ENCODE measurements around the gene GJA1.

The GJA1 gene

GRCh38 chr6:121479486-121480098 lies 44.1 kb downstream of the GJA1 start:
- H2AFZ ChIP-seq (ENCODE audit: low read length), result no peak overlapping the region
- no peak for DNase-seq
- no peaks in the 10 kb centered on the region for H4K20me1 ChIP-seq (ENCODE audit: insufficient read depth, low read length)
- no peaks in the 10 kb centered on the region for H3K36me3 ChIP-seq (replicated peaks; ENCODE audit: insufficient read depth, low read length)
- H3K27me3 ChIP-seq (replicated peaks; ENCODE audit: insufficient read depth, low read length), result no peaks in the 10 kb centered on the region
- H3K4me3 ChIP-seq (ENCODE audit: low read length), result no peak overlapping the region
- H3K9me2 ChIP-seq (replicated peaks; ENCODE audit: insufficient read depth, low read length), result no peaks in the 10 kb centered on the region
- H3F3A ChIP-seq (ENCODE audit: insufficient read depth, low read length), result no peaks in the 10 kb centered on the region
- H3K79me2 ChIP-seq (ENCODE audit: low read length), result no peaks in the 10 kb centered on the region
- no peak overlapping the region for H3K4me2 ChIP-seq (ENCODE audit: low read depth, low read length)
- H3K9me3 ChIP-seq (replicated peaks; ENCODE audit: insufficient read depth, low read length), result no peaks in the 10 kb centered on the region
- TF ChIP-seq, protein P1, sequence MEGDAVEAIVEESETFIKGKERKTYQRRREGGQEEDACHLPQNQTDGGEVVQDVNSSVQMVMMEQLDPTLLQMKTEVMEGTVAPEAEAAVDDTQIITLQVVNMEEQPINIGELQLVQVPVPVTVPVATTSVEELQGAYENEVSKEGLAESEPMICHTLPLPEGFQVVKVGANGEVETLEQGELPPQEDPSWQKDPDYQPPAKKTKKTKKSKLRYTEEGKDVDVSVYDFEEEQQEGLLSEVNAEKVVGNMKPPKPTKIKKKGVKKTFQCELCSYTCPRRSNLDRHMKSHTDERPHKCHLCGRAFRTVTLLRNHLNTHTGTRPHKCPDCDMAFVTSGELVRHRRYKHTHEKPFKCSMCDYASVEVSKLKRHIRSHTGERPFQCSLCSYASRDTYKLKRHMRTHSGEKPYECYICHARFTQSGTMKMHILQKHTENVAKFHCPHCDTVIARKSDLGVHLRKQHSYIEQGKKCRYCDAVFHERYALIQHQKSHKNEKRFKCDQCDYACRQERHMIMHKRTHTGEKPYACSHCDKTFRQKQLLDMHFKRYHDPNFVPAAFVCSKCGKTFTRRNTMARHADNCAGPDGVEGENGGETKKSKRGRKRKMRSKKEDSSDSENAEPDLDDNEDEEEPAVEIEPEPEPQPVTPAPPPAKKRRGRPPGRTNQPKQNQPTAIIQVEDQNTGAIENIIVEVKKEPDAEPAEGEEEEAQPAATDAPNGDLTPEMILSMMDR (IDR thresholded peaks at IDR 0.05; ENCODE audit: low read length), result no peak
- no peak for TF ChIP-seq EZH2 (optimal IDR thresholded peaks at IDR 0.05; ENCODE audit: low read depth, low read length)
- no peaks in the 10 kb centered on the region for H3K4me1 ChIP-seq (ENCODE audit: low read length)
- no peak overlapping the region for H3K27ac ChIP-seq (ENCODE audit: low read length)
- H3K9ac ChIP-seq (ENCODE audit: low read length), result no peak overlapping the region

DNA sequence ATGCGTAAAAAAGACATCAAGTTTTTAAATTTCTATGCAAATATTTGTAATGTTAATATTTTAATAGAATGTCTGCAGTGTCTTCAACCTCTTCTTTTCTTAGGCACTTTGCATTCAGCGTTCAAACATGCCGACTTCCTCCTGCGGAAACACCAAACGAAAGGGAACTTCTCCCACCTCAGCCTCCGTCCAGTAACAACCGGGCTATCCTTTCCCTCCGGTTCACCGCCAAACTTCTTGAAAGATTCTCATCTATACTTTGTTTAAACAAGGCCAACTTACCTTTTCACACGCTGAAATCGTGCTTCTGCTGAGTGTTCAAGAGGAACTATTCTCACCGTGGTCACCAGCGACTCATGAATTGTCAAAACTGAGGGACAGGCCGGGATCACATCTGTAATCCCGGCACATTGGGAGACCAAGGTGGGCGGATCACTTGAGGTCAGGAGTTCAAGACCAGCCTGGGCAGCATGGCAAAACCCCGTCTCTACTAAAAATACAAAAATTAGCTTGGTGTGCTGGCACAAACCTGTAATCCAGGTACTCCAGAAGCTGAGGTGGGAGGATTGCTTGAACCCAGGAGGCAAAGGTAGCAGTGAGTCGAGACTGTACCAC lies 44.8 kb downstream of the GJA1 start:
- Histone ChIP-seq H4K20me1 (ENCODE audit: insufficient read depth, low read length) (no peaks in the 10 kb centered on the region), H3K27me3 (replicated peaks; ENCODE audit: insufficient read depth, low read length) (no peaks in the 10 kb centered on the region), H3K27ac (ENCODE audit: low read length) (no peak overlapping the region), H3K9me3 (replicated peaks; ENCODE audit: insufficient read depth, low read length) (no peaks in the 10 kb centered on the region), H3F3A (ENCODE audit: insufficient read depth, low read length) (no peaks in the 10 kb centered on the region), H3K4me2 (ENCODE audit: low read depth, low read length) (no peak overlapping the region), H3K36me3 (replicated peaks; ENCODE audit: insufficient read depth, low read length) (no peaks in the 10 kb centered on the region), H3K9me2 (replicated peaks; ENCODE audit: insufficient read depth, low read length) (no peaks in the 10 kb centered on the region), H3K4me1 (ENCODE audit: low read length) (no peaks in the 10 kb centered on the region), H3K79me2 (ENCODE audit: low read length) (no peaks in the 10 kb centered on the region), H3K4me3 (ENCODE audit: low read length) (no peak overlapping the region), H3K9ac (ENCODE audit: low read length) (no peak overlapping the region), H2AFZ (ENCODE audit: low read length) (no peak overlapping the region)
- TF ChIP-seq EZH2 (optimal IDR thresholded peaks at IDR 0.05; ENCODE audit: low read depth, low read length) (no peak), EZH2phosphoT487 (IDR thresholded peaks at IDR 0.05; ENCODE audit: low read length) (no peak)
- TF ChIP-seq, protein P1 (IDR thresholded peaks at IDR 0.05; ENCODE audit: low read length), result no peak
- no peak for DNase-seq

- Histone ChIP-seq H3K79me2 (ENCODE audit: low read length) (no peaks in the 10 kb centered on the region), H3K9ac (ENCODE audit: low read length) (no peak overlapping the region), H3K4me2 (ENCODE audit: low read depth, low read length) (no peak overlapping the region), H4K20me1 (ENCODE audit: insufficient read depth, low read length) (no peaks in the 10 kb centered on the region), H3K4me3 (ENCODE audit: low read length) (no peak overlapping the region), H3K9me3 (replicated peaks; ENCODE audit: insufficient read depth, low read length) (no peaks in the 10 kb centered on the region), H3K4me1 (ENCODE audit: low read length) (no peaks in the 10 kb centered on the region), H2AFZ (ENCODE audit: low read length) (no peak overlapping the region), H3K36me3 (replicated peaks; ENCODE audit: insufficient read depth, low read length) (no peaks in the 10 kb centered on the region), H3K9me2 (replicated peaks; ENCODE audit: insufficient read depth, low read length) (no peaks in the 10 kb centered on the region), H3K27me3 (replicated peaks; ENCODE audit: insufficient read depth, low read length) (no peaks in the 10 kb centered on the region), H3F3A (ENCODE audit: insufficient read depth, low read length) (no peaks in the 10 kb centered on the region), H3K27ac (ENCODE audit: low read length) (no peak overlapping the region)
- TF ChIP-seq EZH2phosphoT487 (IDR thresholded peaks at IDR 0.05; ENCODE audit: low read length) (no peak), EZH2 (optimal IDR thresholded peaks at IDR 0.05; ENCODE audit: low read depth, low read length) (no peak)
- TF ChIP-seq, protein P1 (IDR thresholded peaks at IDR 0.05; ENCODE audit: low read length), result no peak
- DNase-seq, result no peak
Measured at GRCh38 chr6:121482004-121482693, 46.7 kb downstream of the GJA1 start.

Data from MM.1S (cell line).